CD4-positive, alpha-beta T cell treated with Interleukin-2 at 100 ng/mL for 4 hours (primary cell): ENCODE data around the gene CABCOCO1.
"Not testable (repeated sequence)": the region's sequence is repeated elsewhere in the genome, so short reads cannot be mapped to it uniquely, and the experiment has no call there.

Experiments
- DNase-seq: peaks from one replicate; pipeline ENCODE4 v3.0.0-alpha.2; 2020; ENCODE audit warnings: low spot score

CABCOCO1 gene

GRCh38 chr10:61712105-61712504 is 49.4 kb downstream of the CABCOCO1 start:
- not testable (repeated sequence) for DNase-seq

GRCh38 chr10:61719475-61719874 is 56.7 kb downstream of the CABCOCO1 start:
- not testable (repeated sequence) for DNase-seq

GRCh38 chr10:61719906-61720305 is 57.2 kb downstream of the CABCOCO1 start:
- DNase-seq, result no peak

GRCh38 chr10:61721431-61721830 is 58.7 kb downstream of the CABCOCO1 start:
- no peak for DNase-seq

- DNase-seq, result not testable (repeated sequence)
Measured at GRCh38 chr10:61725221-61725620, 62.5 kb downstream of the CABCOCO1 start.

- DNase-seq, result no peak
Measured at GRCh38 chr10:61729596-61729995, 66.9 kb downstream of the CABCOCO1 start.

GRCh38 chr10:61730671-61731070 is 67.9 kb downstream of the CABCOCO1 start:
- DNase-seq, result no peak

- DNase-seq, result no peak
Measured at GRCh38 chr10:61731638-61732037, 68.9 kb downstream of the CABCOCO1 start.

GRCh38 chr10:61732629-61733278 is 70.0 kb downstream of the CABCOCO1 start:
- DNase-seq, result no peak

- DNase-seq, result peak; percentile 37
Measured at GRCh38 chr10:61733358-61733940, 70.7 kb downstream of the CABCOCO1 start.

GRCh38 chr10:61735882-61736281 is 73.2 kb downstream of the CABCOCO1 start:
- no peak for DNase-seq

- DNase-seq, result not testable (repeated sequence)
Measured at GRCh38 chr10:61737455-61737854, 74.7 kb downstream of the CABCOCO1 start.

GRCh38 chr10:61742812-61743211 is 80.1 kb downstream of the CABCOCO1 start:
- DNase-seq, result no peak

- no peak for DNase-seq
Measured at GRCh38 chr10:61744469-61744868, 81.7 kb downstream of the CABCOCO1 start.

- DNase-seq, result no peak
Measured at GRCh38 chr10:61746377-61746776, 83.6 kb downstream of the CABCOCO1 start.

GRCh38 chr10:61747307-61747706 is 84.6 kb downstream of the CABCOCO1 start:
- DNase-seq, result no peak

- no peak for DNase-seq
Measured at GRCh38 chr10:61749291-61749690, 86.6 kb downstream of the CABCOCO1 start.

- peak; percentile 73 for DNase-seq
Measured at GRCh38 chr10:61750943-61751471, 88.3 kb downstream of the CABCOCO1 start.

GRCh38 chr10:61751599-61751998 is 88.9 kb downstream of the CABCOCO1 start:
- DNase-seq, result no peak

GRCh38 chr10:61752111-61753011 is 89.6 kb downstream of the CABCOCO1 start:
- no peak for DNase-seq

GRCh38 chr10:61753453-61753852 is 90.7 kb downstream of the CABCOCO1 start:
- no peak for DNase-seq
